Heart left ventricle (tissue), 16 donors: Measurements from ENCODE around the gene ZNF605. TPM values are rescaled to one million over a fixed set of nuclear protein-coding genes. Genes with fewer than 3 reads are reported as not detected.
"Not testable (repeated sequence)": the region's sequence is repeated elsewhere in the genome, so short reads cannot be mapped to it uniquely, and the experiment has no call there.

ENCODE experiments used
- ATAC-seq, 4 donors: fragments of 200-7000 bp; cut with Tn5 transposase; one replicate each; pipeline ENCODE4 v1.9.1; 2020 to 2022; ENCODE audit warnings: moderate library complexity in 4 of 4, mild to moderate bottlenecking in 3 of 4, moderate number of reproducible peaks in 1 of 4
- DNase-seq, 5 donors: peaks; one replicate each; pipeline ENCODE4 v3.0.0-alpha.2; 2020
- H3K27ac ChIP-seq, 12 donors: fragments of 200-600 bp; sonication (generic) in 4 of 12; one replicate each; pipeline versions ENCODE4 v1.5.0 to v1.8.0; 2016 to 2022; ENCODE audit warnings: mild to moderate bottlenecking in 2 of 12
- H3K27me3 ChIP-seq, 9 donors: fragments of 200-600 bp; sonication (generic) in 2 of 9; one replicate each; pipeline versions ENCODE4 v1.5.1 to v1.8.0; 2016 to 2022; ENCODE audit warnings: mild to moderate bottlenecking in 3 of 9
- H3K36me3 ChIP-seq, 9 donors: fragments of 200-600 bp; sonication (generic) in 2 of 9; one replicate each; pipeline versions ENCODE4 v1.5.0 to v1.8.0; 2018 to 2022; ENCODE audit warnings: mild to moderate bottlenecking in 2 of 9
- H3K4me1 ChIP-seq, 12 donors: fragments of 200-600 bp; sonication (generic) in 4 of 12; one replicate each; pipeline versions ENCODE4 v1.5.0 to v1.8.0; 2016 to 2022; ENCODE audit warnings: mild to moderate bottlenecking in 3 of 12
- H3K4me3 ChIP-seq, 12 donors: fragments of 200-600 bp; sonication (generic) in 4 of 12; one replicate each; pipeline versions ENCODE4 v1.5.0 to v1.8.0; 2017 to 2022; ENCODE audit warnings: mild to moderate bottlenecking in 9 of 12, moderate library complexity in 4 of 12
- H3K9me3 ChIP-seq, 12 donors: fragments of 200-600 bp; sonication (generic) in 4 of 12; one replicate each; pipeline versions ENCODE4 v1.5.0 to v1.8.0; 2016 to 2022; ENCODE audit warnings: mild to moderate bottlenecking in 1 of 12
- CTCF ChIP-seq, 12 donors: fragments of 200-600 bp; sonication (generic) in 4 of 12; IDR thresholded peaks; one replicate each; pipeline versions ENCODE4 v1.5.0 to v1.8.0; 2018 to 2022; ENCODE audit warnings: antibody characterized with exemption in 12 of 12, mild to moderate bottlenecking in 5 of 12
- POLR2A ChIP-seq, 2 donors: fragments of 450-650 bp; IDR thresholded peaks; one replicate each; pipeline ENCODE4 v1.6.1; 2017; ENCODE audit warnings: antibody characterized with exemption in 2 of 2, mild to moderate bottlenecking in 2 of 2, moderate library complexity in 2 of 2
- WGBS, 4 donors: extraction: QIAGEN DNeasy Blood & Tissue Kit in 2 of 4; methylation state at CpG; one replicate each; pipeline versions ENCODE4 v1.1.5 to v1.1.7; 2013 to 2018; 5-methylcytosine and 5-hydroxymethylcytosine counted together
- intact Hi-C, 10 donors: fragments of 100-400 bp; cut with DNase I; formaldehyde crosslinking; loops; one replicate each; pipeline versions ENCODE4 v1.11.1 to v1.14.2; 2022
- polyA plus RNA-seq, 2 donors: library from polyadenylated mRNA; stranded (reverse); fragments of 200-250 nt; gene quantifications; one replicate each; pipeline ENCODE4 v1.2.3, GENCODE V29; 2013
- total RNA-seq, 9 donors: library from RNA; depleted of rRNA in 2 of 9; stranded (reverse); fragments of >200 nt in 2 of 9; fragmentation: NEBNext Ultra II Directional in 3 of 9; extraction: Animal tissue kit (Norgen Biotek cat#: 25700) in 3 of 9; gene quantifications; one replicate each; pipeline versions ENCODE4 v1.1.0 to v1.2.4, GENCODE V29; 2016 to 2023
- donor health status: ischemic (EF 13 %, LVEDD 7.1; RV severe dilation, severe dysfunction).
- donor health status: healthy with polysubstance abuse.
- donor health status: DM: no; HTN: yes; CAD: no.
- donor health status: DM: no; HTN: no; CAD: no.
- donor health status: ischemic (EF 25% LVEDD 6.9; RV normal size, moderate dysfunction).
- donor health status: ischemic (EF 25% LVEDD 5.7; RV mildly dilated, moderate dysfunction).
- donor health status: healthy.
- donor health status: DM: yes; HTN: yes; CAD: no.
- donor health status: ischemic (EF 35%, LVEDD 5.7; RV mildly dilated, moderate dysfunction).
- donor health status: nonischemic (EF 11% LVEDD 7.7; RV severe dilation, severe dysfunction).
- donor health status: DM: yes; HTN: yes; CAD: no.
- donor health status: PGD.
- donor health status: ischemic (EF 29% LVEDD 5.4; RV normal size, mild dysfunction).
- donor health status: nonischemic (EF 23%, LVEDD 6.1; RV moderate dilation, normal function).

The ZNF605 gene
- total and polyA plus RNA-seq, 11 donors: 3.4 to 14.2 (median 10.2) TPM

DNA sequence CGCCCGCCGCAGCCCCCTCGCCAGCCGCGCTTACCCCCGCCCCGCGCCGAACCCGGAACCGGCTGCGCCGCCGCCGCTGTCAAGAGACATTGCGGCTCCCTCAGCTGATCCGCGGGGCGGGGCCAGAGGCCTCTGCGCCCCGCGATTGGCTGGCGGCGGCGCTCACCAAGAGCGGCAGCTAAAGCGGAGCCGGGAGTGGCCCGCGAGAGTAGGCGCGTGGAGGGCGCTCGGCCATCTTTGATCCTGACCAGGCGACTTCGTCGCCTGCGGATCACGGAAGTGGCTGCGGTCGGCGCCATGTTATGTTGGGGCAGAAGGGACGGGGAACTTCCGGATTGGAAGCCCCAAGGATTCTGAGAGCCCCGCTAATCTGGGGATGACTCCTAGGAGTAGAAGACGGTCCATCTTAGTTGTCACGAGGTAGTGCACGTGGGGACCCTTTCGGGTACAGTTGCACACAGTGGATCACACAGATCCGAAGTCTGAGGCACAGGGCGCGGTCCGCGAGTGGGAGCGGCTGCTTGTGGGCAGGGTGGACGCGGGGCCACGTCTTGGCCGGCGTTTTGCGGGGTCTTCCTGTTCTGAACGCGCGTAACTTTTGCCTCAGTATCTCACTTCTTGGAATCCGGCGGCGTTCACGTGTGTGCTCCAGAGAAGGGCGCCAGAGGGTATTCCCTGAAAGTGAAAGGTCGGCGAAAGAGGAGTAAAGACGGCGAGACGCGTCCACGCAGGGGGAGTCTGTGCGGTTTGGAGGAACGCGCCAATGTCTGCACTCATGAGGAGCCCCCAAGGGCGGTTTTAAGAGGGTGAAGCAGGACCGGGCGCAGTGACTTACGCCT, 68.4 kb downstream of the ZNF605 start, which contains the start of gene CHFR:
CHFR (minus strand) TSS at position 93 of the 839 bp plus-strand sequence. CDS start 277 bp downstream, outside the sequence.
- Histone ChIP-seq H3K9me3 (no peaks in the 10 kb centered on the region), H3K36me3 (peaks cover 0 to 18% (median 8%) of the 10 kb centered on the region in 9 donors), H3K27me3 (no peaks in the 10 kb centered on the region), H3K27ac (peak within 1 kb of the TSS; percentile 80 to 100 (median 96)), H3K4me3 (peak within 1 kb of the TSS; percentile 69 to 98 (median 90)), H3K4me1 (peaks cover 0 to 24% (median 6%) of the 10 kb centered on the region in 12 donors)
- peak; percentile 97 to 99 (median 98) for DNase-seq
- TF ChIP-seq POLR2A (IDR thresholded peaks at IDR 0.05) (peak in 1 of 2 donors; percentile 62), CTCF (IDR thresholded peaks at IDR 0.05) (no peak)
- peak; percentile 99 to 100 (median 100) for ATAC-seq
- 1 to 5% (median 1%) methylated on average over 44 to 84 of the region's 84 CpGs for WGBS, 4 donors
- intact Hi-C loops: loop anchor here in 4 of 10 donors (2.0 to 10.0 kb wide), 5 partner anchors 21 to 123 kb away; partner anchors contain the start of genes ANKLE2 (in 2 of the 4) and GOLGA3 (in 2 of the 4)

DNA sequence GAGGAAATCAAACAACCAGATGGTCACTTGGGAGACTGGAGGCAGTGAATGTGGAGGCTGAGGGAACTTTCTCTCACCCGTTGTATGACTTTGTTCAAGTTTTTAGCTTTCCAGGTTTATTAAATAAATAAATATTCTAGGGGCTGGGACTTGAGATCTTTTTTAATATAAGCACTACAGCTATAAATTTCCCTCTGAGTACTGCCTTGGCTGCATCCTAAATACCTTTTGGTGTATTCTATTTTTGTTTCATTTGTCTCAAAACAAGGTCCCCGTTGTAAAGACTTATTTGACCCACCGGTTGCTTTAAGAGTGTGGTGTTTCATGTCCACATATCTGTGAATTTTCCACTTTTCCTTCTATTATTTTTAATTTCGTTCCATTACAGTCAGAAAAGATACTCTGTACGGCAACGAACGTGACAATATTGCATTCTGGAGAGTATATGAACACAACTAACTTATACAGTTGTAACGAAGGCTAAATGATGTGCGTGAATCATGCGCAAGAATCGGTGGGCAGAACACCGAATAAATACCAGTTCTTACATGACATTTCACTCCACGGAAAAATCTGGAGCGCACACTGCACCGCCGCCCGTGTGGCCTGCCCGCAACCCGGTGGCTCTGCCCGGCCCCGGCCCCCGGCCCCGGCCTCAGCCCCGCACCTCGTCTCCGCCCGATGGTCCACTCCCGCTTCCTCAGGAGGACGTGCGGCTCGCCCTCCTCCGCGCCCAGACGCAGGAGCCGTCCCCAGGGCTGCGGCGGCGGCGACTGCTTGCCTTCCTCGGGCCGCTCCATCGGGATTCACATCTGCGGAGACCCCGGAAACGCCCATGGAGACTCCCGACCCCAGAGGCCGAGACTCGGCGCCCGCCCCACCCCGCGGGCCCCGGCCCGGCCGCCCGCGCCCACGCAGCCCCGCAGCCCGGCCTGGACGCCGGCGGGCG, 69.3 kb downstream of the ZNF605 start:
- 7 to 30% (median 14%) methylated on average over 19 to 64 of the region's 64 CpGs for WGBS, 4 donors
- Histone ChIP-seq H3K36me3 (peaks cover 0 to 28% (median 16%) of the 10 kb centered on the region in 9 donors), H3K4me3 (peak overlapping the region; percentile 58 to 98 (median 90)), H3K9me3 (no peaks in the 10 kb centered on the region), H3K27me3 (no peaks in the 10 kb centered on the region), H3K27ac (peak overlapping the region; percentile 48 to 96 (median 84)), H3K4me1 (peaks cover 0 to 24% (median 6%) of the 10 kb centered on the region in 12 donors)
- peak in 1 of 4 donors; percentile 7 for ATAC-seq
- peak in 3 of 5 donors; percentile 15 to 35 (median 30) for DNase-seq
- TF ChIP-seq POLR2A (IDR thresholded peaks at IDR 0.05) (no peak), CTCF (IDR thresholded peaks at IDR 0.05) (no peak)
- intact Hi-C loops: loop anchor here in 4 of 10 donors (2.0 to 10.0 kb wide), 4 partner anchors 22 to 122 kb away; partner anchors contain the start of genes ANKLE2 (in 2 of the 4) and GOLGA3 (in 2 of the 4)

- no peak overlapping the region for H3K4me3 ChIP-seq
- H3K27ac ChIP-seq: no peak overlapping the region
- no peaks in the 10 kb centered on the region for H3K9me3 ChIP-seq
- TF ChIP-seq CTCF (IDR thresholded peaks at IDR 0.05) (no peak), POLR2A (IDR thresholded peaks at IDR 0.05) (no peak)
- DNase-seq: no peak
- ATAC-seq: no peak
- 85 to 88% (median 86%) methylated on average over 7 of the region's 7 CpGs for WGBS, 4 donors
- no peaks in the 10 kb centered on the region for H3K27me3 ChIP-seq
- intact Hi-C loops: loop anchor here in 2 of 10 donors (10.0 kb wide), 1 partner anchor 117 kb away; the partner anchor contains the start of gene ANKLE2 (in 2 of the 2)
- peaks cover 0 to 69% (median 38%) of the 10 kb centered on the region in 9 donors for H3K36me3 ChIP-seq
- H3K4me1 ChIP-seq: peaks cover 0 to 15% (median 1%) of the 10 kb centered on the region in 12 donors
These were observed 74.3 kb downstream of the ZNF605 start for GRCh38 chr12:132881818-132882217.

- ATAC-seq, intact Hi-C loops: not testable (repeated sequence)
These were observed 81.5 kb downstream of the ZNF605 start for GRCh38 chr12:132874620-132875019.

More at GRCh38 chr12:132874620-132875019, 81.5 kb downstream of the ZNF605 start:
- H3K27me3 ChIP-seq, H3K9me3 ChIP-seq, H3K4me1 ChIP-seq, H3K27ac ChIP-seq, DNase-seq, H3K4me3 ChIP-seq: not testable (repeated sequence)
- H3K36me3 ChIP-seq: peaks cover 0 to 95% (median 76%) of the 10 kb centered on the region in 9 donors
- WGBS, 4 donors: 85 to 97% (median 93%) methylated on average over 13 to 21 of the region's 21 CpGs
